Osteocyte (in vitro differentiated cells): ENCODE results near the gene TAF1C. TPM values are rescaled to one million over a fixed set of nuclear protein-coding genes. Genes with fewer than 3 reads are reported as not detected.

Experiments used
- DNase-seq: peaks from one replicate; pipeline ENCODE4 v3.0.0; 2021; ENCODE audit warnings: mixed read lengths; ENCODE audit not compliant: unreplicated experiment; ENCODE audit errors: extremely low spot score
- H3K27ac Mint-ChIP-seq: one replicate; pipeline ENCODE4 v1.8.0; 2021; ENCODE audit warnings: mild to moderate bottlenecking, mixed read lengths; ENCODE audit not compliant: unreplicated experiment
- H3K27me3 Mint-ChIP-seq: one replicate; pipeline ENCODE4 v1.8.0; 2021; ENCODE audit warnings: mixed read lengths; ENCODE audit not compliant: unreplicated experiment
- H3K36me3 Mint-ChIP-seq: one replicate; pipeline ENCODE4 v1.8.0; 2021; ENCODE audit warnings: mixed read lengths; ENCODE audit not compliant: unreplicated experiment
- H3K4me1 Mint-ChIP-seq: one replicate; pipeline ENCODE4 v1.8.0; 2021; ENCODE audit warnings: mixed read lengths; ENCODE audit not compliant: unreplicated experiment
- H3K4me3 Mint-ChIP-seq: one replicate; pipeline ENCODE4 v1.8.0; 2021; ENCODE audit warnings: mild to moderate bottlenecking, moderate library complexity, mixed read lengths; ENCODE audit not compliant: unreplicated experiment
- H3K9me3 Mint-ChIP-seq: one replicate; pipeline ENCODE4 v1.8.0; 2021; ENCODE audit warnings: mixed read lengths; ENCODE audit not compliant: unreplicated experiment
- total RNA-seq: library from RNA; stranded (reverse); gene quantifications from 2 replicates; pipeline ENCODE4 v1.2.1, GENCODE V29; 2021
- TF ChIP-seq, protein P1 (sequence below): fragments of 200-600 bp; sonication (generic); IDR thresholded peaks from 2 replicates; pipeline ENCODE4 v1.5.0; 2021; ENCODE audit warnings: antibody characterized with exemption, mild to moderate bottlenecking, moderate library complexity

Gene TAF1C
- total RNA-seq, 1 donor from 2014 or later, result 47.9 TPM

DNA sequence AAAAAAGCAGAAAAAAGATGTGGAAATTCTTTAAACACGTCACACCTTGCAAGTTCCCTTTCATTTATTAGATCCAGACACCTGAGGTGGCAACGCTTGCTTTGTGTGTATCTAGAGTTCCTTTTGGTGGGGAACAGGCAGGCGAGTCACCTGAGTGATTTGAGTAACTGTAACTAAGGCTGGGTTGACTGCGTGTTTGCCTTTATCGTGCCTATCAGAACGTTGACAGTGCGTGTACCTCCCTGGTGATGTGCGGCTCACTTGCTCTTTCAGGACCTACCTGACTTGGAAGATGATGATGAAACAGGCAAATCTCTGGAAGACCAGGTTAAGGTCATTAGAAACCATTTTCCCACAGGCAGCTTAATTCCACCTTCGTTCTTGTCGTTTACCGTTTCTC, 12.5 kb downstream of the TAF1C start:
- peaks cover 7% of the 10 kb centered on the region for H3K27me3 Mint-ChIP-seq
- TF ChIP-seq, protein P1, sequence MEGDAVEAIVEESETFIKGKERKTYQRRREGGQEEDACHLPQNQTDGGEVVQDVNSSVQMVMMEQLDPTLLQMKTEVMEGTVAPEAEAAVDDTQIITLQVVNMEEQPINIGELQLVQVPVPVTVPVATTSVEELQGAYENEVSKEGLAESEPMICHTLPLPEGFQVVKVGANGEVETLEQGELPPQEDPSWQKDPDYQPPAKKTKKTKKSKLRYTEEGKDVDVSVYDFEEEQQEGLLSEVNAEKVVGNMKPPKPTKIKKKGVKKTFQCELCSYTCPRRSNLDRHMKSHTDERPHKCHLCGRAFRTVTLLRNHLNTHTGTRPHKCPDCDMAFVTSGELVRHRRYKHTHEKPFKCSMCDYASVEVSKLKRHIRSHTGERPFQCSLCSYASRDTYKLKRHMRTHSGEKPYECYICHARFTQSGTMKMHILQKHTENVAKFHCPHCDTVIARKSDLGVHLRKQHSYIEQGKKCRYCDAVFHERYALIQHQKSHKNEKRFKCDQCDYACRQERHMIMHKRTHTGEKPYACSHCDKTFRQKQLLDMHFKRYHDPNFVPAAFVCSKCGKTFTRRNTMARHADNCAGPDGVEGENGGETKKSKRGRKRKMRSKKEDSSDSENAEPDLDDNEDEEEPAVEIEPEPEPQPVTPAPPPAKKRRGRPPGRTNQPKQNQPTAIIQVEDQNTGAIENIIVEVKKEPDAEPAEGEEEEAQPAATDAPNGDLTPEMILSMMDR, result no peak
- no peak for DNase-seq
- peaks cover 4% of the 10 kb centered on the region for H3K36me3 Mint-ChIP-seq
- H3K27ac Mint-ChIP-seq, result no peak overlapping the region
- no peaks in the 10 kb centered on the region for H3K9me3 Mint-ChIP-seq
- peaks cover 39% of the 10 kb centered on the region for H3K4me1 Mint-ChIP-seq
- no peak overlapping the region for H3K4me3 Mint-ChIP-seq

DNA sequence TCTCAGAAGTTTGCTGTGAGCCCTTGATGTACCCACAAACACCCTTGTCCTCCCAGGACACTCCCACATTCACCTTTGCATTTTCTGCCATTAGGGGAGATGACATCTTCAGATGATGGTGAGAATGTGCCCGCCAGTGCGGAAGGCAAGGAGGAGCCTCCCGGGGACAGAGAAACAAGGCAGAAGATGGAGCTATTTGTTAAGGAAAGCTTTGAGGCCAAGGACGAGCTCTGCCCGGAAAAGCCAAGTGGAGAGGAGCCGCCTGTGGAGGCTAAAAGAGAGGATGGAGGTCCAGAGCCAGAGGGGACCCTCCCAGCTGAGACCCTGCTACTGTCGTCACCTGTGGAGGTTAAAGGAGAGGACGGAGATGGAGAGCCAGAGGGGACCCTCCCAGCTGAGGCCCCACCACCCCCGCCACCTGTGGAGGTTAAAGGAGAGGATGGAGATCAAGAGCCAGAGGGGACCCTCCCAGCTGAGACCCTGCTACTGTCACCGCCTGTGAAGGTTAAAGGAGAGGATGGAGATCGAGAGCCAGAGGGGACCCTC, 17.0 kb downstream of the TAF1C start:
- peaks cover 23% of the 10 kb centered on the region for H3K27me3 Mint-ChIP-seq
- TF ChIP-seq, protein P1, result no peak
- H3K36me3 Mint-ChIP-seq, result no peaks in the 10 kb centered on the region
- no peaks in the 10 kb centered on the region for H3K9me3 Mint-ChIP-seq
- no peak overlapping the region for H3K4me3 Mint-ChIP-seq
- no peak for DNase-seq
- H3K27ac Mint-ChIP-seq, result no peak overlapping the region
- peaks cover 2% of the 10 kb centered on the region for H3K4me1 Mint-ChIP-seq

GRCh38 chr16:84166796-84167695, 19.8 kb downstream of the TAF1C start:
- H3K27me3 Mint-ChIP-seq, result peaks cover 46% of the 10 kb centered on the region
- H3K9me3 Mint-ChIP-seq, result no peaks in the 10 kb centered on the region
- no peaks in the 10 kb centered on the region for H3K36me3 Mint-ChIP-seq
- no peaks in the 10 kb centered on the region for H3K4me1 Mint-ChIP-seq
- no peak overlapping the region for H3K27ac Mint-ChIP-seq
- TF ChIP-seq, protein P1, result no peak
- no peak overlapping the region for H3K4me3 Mint-ChIP-seq
- no peak for DNase-seq

- no peak for DNase-seq
- TF ChIP-seq, protein P1, result no peak
- no peaks in the 10 kb centered on the region for H3K36me3 Mint-ChIP-seq
- no peaks in the 10 kb centered on the region for H3K4me1 Mint-ChIP-seq
- no peak overlapping the region for H3K27ac Mint-ChIP-seq
- peaks cover 53% of the 10 kb centered on the region for H3K27me3 Mint-ChIP-seq
- H3K9me3 Mint-ChIP-seq, result no peaks in the 10 kb centered on the region
- H3K4me3 Mint-ChIP-seq, result no peak overlapping the region
Observed at GRCh38 chr16:84165746-84166145, 21.1 kb downstream of the TAF1C start.

- H3K27me3 Mint-ChIP-seq, result peaks cover 66% of the 10 kb centered on the region
- no peak overlapping the region for H3K4me3 Mint-ChIP-seq
- no peaks in the 10 kb centered on the region for H3K9me3 Mint-ChIP-seq
Observed at GRCh38 chr16:84161801-84162200, 25.1 kb downstream of the TAF1C start.

More at GRCh38 chr16:84161801-84162200, 25.1 kb downstream of the TAF1C start:
- no peaks in the 10 kb centered on the region for H3K36me3 Mint-ChIP-seq
- DNase-seq, result no peak
- TF ChIP-seq, protein P1, result no peak
- H3K27ac Mint-ChIP-seq, result no peak overlapping the region
- H3K4me1 Mint-ChIP-seq, result no peaks in the 10 kb centered on the region
